IMR-90 (cell line): ENCODE data around the gene RPP21.

ENCODE experiments used
- BHLHE40 ChIP-seq: fragments of 150-350 bp; IDR thresholded peaks from 2 replicates; pipeline ENCODE4 v1.6.1; 2016; ENCODE audit warnings: mild to moderate bottlenecking, low read depth, low read length
- CEBPB ChIP-seq: IDR thresholded peaks from 2 replicates; pipeline ENCODE4 v1.6.1; 2012; ENCODE audit warnings: low read depth, low read length, improper control_type of control experiment
- CTCF ChIP-seq: conservative IDR thresholded peaks from 2 replicates; pipeline ENCODE4 v1.5.1; 2012; ENCODE audit warnings: mild to moderate bottlenecking, low read depth, low read length, improper control_type of control experiment
- ELK1 ChIP-seq: fragments of 150-350 bp; IDR thresholded peaks from 2 replicates; pipeline ENCODE4 v1.6.1; 2016; ENCODE audit warnings: low read depth, mild to moderate bottlenecking, low read length, moderate library complexity, borderline replicate concordance
- FOS ChIP-seq: fragments of 150-350 bp; IDR thresholded peaks from 2 replicates; pipeline ENCODE4 v1.6.1; 2016; ENCODE audit warnings: low read depth, low read length
- MAFK ChIP-seq: IDR thresholded peaks from 2 replicates; pipeline ENCODE4 v1.6.1; 2012; ENCODE audit warnings: low read depth, low read length, improper control_type of control experiment
- MAZ ChIP-seq: IDR thresholded peaks from 2 replicates; pipeline ENCODE4 v1.6.1; 2012; ENCODE audit warnings: low read depth, mild to moderate bottlenecking, low read length, improper control_type of control experiment, moderate library complexity, borderline replicate concordance
- NFE2L2 ChIP-seq: fragments of 150-350 bp; IDR thresholded peaks from 2 replicates; pipeline ENCODE4 v1.6.1; 2016; ENCODE audit warnings: low read depth, mild to moderate bottlenecking, low read length
- POLR2A ChIP-seq: IDR thresholded peaks from 2 replicates; pipeline ENCODE4 v1.6.1; 2012; ENCODE audit warnings: mild to moderate bottlenecking, low read depth, low read length
- RAD21 ChIP-seq: IDR thresholded peaks from 2 replicates; pipeline ENCODE4 v1.6.1; 2012; ENCODE audit warnings: low read length, improper control_type of control experiment
- RFX5 ChIP-seq: IDR thresholded peaks from 2 replicates; pipeline ENCODE4 v1.8.0; 2012; ENCODE audit warnings: low read depth, mild to moderate bottlenecking, low read length, moderate library complexity
- SMC3 ChIP-seq: fragments of 150-350 bp; IDR thresholded peaks from 2 replicates; pipeline ENCODE4 v1.6.1; 2016; ENCODE audit warnings: low read depth, mild to moderate bottlenecking, antibody characterized with exemption, low read length, moderate library complexity
- USF2 ChIP-seq: fragments of 150-350 bp; IDR thresholded peaks from 2 replicates; pipeline ENCODE4 v1.6.1; 2017; ENCODE audit warnings: mild to moderate bottlenecking, antibody characterized with exemption, low read length, low read depth

GRCh38 chr6:30319146-30319835, 25.7 kb upstream of the RPP21 start:
- no peak for TF ChIP-seq CTCF
- no peak for TF ChIP-seq SMC3
- TF ChIP-seq POLR2A, result no peak
- no peak for TF ChIP-seq MAFK
- no peak for TF ChIP-seq FOS
- no peak for TF ChIP-seq ELK1
- TF ChIP-seq RFX5, result no peak
- TF ChIP-seq RAD21, result no peak
- no peak for TF ChIP-seq USF2
- no peak for TF ChIP-seq BHLHE40
- no peak for TF ChIP-seq MAZ
- TF ChIP-seq NFE2L2, result no peak
- TF ChIP-seq CEBPB, result no peak
